GM15510 (cell line): Measurements from ENCODE around the gene OPN1LW.
"Not testable (repeated sequence)": the region's sequence is repeated elsewhere in the genome, so short reads cannot be mapped to it uniquely, and the experiment has no call there.

Source experiments
- POLR2A ChIP-seq: IDR thresholded peaks from 3 replicates; pipeline ENCODE4 v1.6.1; 2011; ENCODE audit warnings: borderline replicate concordance; ENCODE audit not compliant: insufficient read length; ENCODE audit errors: extremely low read depth

OPN1LW gene

DNA sequence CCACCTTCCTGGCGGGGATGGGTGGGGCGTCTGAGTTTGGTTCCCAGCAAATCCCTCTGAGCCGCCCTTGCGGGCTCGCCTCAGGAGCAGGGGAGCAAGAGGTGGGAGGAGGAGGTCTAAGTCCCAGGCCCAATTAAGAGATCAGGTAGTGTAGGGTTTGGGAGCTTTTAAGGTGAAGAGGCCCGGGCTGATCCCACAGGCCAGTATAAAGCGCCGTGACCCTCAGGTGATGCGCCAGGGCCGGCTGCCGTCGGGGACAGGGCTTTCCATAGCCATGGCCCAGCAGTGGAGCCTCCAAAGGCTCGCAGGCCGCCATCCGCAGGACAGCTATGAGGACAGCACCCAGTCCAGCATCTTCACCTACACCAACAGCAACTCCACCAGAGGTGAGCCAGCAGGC is at the start of gene OPN1LW:
Gene OPN1LW, plus strand, starts transcription at position 234 of the 400 bp plus-strand sequence. Its CDS starts 41 bp downstream, at position 275.
- not testable (repeated sequence) for TF ChIP-seq POLR2A

DNA sequence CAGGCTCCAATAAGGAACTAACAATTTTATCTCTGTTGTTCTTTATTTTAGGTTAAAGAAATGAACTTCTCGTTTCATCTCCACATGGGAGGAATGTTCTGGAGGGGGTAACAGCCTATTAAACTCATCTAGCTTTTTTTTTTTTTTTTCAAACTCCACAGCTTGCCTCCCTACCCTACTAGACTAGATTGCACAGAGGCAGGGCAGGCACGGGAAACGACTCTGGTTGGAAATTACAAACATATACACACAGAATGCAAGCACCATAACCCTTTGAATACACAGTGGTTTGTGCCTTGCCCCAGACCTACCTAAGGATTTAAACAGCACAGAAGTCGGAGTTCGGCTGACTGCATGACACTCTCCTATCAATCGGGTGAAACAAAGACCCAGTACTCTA is 49.2 kb upstream of the OPN1LW start:
- no peak for TF ChIP-seq POLR2A

DNA sequence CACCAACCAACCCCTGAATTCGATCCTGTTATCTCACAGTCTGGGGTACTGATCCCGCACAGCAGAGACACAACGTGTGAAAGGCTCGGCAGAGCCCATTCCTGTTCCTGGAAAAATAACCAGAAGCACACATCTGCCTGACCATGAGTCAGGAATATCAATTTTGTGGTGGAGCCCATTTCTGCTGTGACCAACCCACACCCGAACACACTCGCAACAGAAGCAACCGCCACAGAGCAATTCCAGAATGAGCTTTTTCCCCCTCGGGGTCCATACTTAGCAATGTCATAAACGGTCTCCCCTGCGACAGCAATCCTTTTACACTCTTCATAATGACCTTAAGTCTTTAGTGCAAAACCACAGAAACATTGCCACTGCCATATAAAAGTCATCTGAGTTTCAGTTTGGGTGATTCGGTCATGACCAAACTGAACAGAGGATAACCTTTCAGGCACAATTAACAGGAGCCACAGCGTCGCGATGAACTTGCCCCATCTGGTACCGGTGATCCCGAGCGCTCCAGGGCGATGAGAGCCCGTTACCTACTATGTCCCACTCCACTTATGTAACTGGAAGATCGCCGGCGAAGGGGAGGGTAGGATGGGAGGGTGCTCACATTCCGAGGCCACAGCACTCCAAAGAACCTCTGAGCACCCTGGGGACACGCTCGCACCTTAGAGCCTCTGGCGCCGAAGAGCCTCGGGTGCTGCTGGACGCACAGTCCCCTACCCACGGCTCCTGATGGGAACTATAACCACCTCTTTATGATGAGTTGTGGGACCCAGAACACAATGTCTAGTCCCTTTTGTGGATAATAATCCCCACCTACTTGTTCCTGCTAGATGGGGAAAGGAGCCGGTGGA is 47.7 kb upstream of the OPN1LW start:
- TF ChIP-seq POLR2A = no peak

DNA sequence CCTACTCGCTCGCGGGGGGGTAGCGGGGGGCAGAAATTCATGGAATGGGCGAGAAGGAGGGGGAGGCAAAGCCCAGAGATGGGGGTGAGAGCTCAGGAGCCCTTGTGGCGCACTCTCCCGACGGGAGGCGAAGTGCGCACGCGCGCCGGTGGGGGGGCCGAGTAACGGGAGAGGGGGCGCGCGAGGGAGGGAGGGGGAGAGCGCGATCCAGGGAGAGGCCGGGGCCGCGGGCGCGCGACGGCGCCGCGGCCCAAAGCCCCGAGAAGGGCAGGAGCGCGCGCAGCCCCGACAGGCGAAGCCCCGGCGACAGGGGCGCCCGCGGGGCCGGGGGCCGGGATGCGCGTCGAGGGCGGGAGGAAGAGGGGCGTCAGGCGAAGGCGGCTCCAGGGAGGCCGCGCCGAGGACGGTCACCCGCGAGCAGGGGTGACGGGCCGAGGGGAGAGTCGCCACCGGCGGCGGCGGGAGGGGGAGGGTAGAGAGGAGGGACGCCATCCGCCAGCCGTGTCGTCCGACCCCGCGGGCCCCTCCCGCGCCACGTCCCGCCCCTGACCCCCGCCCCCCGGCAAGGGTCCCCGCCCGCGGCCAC is 46.9 kb upstream of the OPN1LW start:
- TF ChIP-seq POLR2A = peak; percentile 22

DNA sequence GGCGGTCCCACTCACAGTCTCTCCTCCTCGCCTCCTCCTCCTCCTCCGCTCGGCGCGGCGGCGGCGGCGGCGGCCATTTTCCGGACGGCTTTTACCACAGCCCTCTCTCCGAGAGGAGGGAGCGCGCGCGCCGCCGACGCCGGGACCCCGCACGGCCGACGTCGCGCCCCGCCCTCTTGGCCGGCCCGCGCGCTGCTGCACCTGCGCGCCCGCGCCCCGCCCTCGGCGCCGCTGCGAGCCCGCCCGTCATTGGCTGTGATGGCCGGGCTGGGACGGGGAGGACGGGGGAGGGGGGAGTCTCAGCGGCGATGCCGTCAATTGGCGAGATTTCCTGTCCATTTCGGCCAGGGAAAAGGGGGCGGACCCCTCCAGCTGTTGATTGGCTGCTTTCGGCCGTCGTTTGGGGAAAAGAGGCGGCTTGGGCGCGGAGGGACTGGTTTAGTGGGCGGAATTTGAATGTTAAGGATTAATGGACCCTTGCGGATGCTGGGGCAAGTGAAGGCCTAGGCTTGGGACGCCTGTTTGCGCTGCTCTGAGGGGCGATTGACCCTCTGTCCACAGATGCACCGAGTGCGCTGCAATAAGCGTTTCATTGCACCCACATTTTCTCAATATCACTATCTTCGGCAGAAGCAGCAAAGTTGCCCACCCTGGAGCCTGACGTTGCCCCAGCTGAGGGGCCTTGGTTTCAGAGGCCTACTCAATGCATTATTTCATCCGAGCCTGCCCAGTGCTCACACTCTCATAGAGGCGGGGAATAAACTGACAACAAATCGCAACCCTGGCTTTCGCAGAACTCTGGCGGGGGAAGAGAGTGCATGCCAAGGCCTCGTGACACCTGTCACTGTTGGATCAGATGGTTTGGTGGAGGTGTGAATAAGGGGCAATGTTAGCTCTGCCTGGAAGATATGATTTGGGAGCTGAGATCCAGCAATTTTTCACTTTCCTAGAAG is 46.2 kb upstream of the OPN1LW start, which contains the start of gene MECP2:
Gene MECP2, minus strand, starts transcription at position 129 of the 953 bp plus-strand sequence.
- TF ChIP-seq POLR2A = peak; percentile 24

DNA sequence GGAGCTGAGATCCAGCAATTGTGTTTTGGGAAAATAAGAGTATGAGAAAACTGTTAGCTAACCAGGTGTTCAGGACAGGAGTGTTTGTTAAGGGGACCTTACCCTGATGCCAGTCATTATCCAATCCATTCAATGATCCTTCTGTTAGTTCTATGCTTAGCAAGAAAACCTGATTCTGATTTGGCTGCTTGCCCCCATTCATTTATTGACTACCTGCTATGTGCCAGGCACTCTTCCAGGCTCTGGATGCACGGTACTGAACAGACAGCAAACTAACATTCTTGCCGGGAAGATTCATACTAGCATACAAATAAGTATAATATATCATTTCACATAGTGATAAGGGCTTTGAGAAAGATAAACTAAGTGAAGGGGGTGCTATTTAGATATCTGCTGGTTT is 45.5 kb upstream of the OPN1LW start:
- TF ChIP-seq POLR2A = no peak

DNA sequence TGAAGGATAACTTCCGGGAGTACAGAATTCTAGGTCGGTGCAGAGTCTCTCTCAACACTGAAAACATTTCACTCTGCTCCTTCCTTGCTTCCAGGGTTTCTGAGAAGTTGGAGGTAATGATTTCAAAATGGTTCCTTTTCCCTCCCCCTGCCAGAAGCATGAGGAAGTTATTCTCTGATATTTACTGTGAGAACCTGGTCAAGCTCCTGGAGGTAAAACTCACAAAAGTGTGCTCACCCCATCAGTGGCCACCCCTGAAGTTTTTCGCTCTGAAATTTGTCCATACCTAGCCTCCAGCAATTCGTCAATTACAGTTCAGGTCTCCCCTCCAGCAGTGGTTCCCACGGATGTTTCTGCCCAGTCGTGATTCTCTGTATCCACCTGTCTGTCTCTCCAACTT is 30.3 kb upstream of the OPN1LW start:
- no peak for TF ChIP-seq POLR2A

DNA sequence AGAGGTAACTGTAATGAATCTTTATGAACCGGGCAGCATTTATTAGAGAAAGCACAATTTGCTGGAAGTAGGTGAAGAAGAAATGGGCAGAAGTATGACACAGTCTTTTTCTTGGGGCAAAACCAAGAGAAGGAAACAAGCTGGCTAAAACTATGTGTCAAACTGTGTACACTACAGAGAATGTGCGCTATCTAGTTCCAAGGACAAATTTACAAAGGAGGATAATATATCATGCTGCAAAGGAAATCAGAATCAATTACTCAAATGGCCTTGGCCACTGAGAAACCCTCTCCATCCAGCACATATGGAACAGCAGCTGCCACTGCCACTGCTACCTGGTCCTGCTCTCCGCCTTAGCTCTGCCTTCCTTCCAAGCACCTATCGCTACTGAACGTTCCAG is 29.4 kb upstream of the OPN1LW start:
- no peak for TF ChIP-seq POLR2A

DNA sequence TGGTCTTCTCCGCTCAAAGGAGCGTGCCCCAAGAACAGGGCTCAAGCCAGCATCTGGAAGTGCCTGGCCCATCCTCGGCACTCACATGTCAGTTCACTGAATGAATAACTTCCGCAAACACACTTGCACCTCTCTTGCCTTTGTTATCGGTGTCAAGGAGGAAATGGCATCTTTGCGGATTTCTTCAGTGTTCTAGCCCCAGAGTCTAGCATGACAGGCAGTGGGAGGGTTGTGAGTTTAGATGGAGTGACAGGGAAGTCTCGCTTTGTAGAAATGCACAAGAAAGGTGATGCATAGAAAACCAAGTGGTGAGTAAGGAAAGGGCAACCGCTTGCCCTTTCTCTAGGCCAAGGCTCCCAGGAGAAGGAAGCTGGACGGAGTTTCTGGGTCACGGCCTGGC is 29.0 kb upstream of the OPN1LW start:
- no peak for TF ChIP-seq POLR2A

DNA sequence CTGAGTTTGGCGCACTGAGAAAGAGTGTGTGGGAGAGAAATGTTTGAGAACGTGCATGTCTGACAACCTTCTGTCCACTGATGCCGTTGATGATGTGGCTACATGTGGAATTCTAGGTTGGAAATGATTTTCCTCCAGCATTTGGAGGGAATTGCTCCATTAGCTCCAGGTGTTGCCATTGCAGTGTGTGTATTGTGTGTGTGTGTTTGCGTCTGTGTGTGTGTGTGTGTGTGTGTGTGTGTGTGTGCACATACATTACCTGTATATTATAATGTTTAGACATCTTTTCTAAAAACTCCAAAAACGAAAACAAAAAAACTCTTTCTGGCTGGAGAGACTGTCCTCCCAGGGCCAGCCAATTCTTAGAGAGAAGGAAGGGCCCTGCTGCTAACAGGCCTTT is 28.3 kb upstream of the OPN1LW start:
- TF ChIP-seq POLR2A = no peak

DNA sequence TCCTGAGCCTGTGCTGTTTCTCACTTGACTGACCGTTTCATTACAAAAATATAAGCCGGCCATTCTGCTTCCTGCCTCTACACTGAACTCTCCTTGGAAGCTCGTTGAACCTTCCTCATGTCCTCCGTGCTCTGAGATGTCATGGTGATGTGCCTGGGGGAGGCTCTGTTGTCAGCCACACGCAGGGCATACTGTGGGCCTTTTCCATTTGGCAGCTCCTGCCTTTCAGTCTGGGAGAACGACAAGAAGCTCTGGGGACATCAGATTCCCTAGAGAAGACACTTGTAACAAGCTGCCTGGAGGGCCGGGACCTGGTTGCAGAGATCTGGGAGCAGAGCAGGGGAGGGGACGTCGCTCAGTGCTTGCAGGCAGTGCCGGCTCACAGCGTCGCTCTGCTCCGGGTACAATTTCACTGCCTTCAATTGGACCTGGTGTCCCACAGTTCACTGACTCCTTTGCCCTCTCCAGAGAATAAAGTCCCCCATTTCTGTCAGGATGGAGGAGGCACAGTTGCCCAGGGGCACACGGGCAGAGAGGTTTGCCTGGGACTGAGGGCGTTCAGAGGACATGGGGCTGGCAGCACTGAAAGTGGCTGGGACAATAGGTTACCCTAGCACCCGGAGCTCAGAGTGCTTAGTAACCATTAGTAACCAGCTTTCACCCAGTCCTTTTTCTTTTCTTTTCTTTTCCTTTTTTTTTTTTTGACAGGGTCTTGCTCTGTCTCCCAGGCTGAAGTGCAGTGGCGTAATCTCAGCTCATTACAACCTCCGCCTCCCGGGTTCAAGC is 27.4 kb upstream of the OPN1LW start:
- no peak for TF ChIP-seq POLR2A

DNA sequence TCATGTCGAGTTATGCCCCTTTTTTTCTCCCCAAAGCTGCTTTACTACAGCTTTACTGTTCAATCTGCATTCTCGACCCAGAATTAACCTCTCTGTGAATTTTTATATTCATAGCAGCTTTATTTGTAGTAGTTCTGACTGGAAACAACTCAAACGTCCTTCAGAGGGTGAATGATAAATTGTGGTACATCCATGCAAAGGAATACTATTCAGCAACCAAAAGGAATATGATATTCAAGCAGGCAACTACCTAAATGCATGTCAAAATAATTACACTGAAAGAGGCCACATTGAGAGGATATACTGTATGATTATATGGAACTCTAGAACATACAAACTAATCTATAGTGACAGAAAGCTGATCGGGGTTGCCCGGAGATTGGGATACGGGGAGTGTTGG is 26.5 kb upstream of the OPN1LW start:
- TF ChIP-seq POLR2A = no peak

DNA sequence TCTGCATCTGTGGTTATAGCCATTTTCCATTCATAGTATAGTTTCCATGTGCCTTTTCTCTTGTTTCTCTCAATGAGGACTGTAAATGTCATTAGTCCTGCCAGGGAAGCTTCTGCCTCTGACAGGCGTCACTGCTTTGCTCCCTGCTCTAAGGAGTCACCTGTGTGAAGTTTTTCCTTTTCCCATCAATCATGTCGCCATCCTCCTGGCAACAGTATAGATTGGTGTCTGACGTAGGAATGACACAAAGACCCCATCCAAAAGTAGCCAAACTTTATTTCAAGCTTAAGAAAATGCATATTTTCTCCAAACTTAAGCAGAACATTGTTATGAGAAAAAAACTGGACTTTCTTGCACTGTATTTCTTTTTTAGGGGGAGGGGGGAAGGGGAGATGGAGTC is 23.5 kb upstream of the OPN1LW start:
- no peak for TF ChIP-seq POLR2A

DNA sequence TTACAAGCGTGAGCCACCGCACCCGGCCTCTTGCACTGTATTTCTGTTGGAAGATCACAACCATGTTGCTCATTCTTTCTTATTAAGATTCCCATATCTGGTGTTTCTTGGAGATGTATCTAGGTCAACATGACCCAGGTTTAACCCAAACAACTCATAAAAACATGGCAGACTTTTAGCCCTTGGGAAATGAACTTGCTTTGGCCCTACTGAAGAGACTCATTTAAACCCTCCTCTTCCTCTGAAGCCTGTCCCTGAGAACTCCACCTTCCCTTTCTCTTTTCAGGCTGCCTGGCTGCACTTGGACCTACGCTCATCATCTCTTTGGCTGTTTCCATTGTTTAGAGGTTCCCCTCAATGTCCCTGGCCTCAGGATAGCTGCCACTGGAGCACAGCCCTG is 22.8 kb upstream of the OPN1LW start:
- TF ChIP-seq POLR2A = no peak
